Occipital lobe (tissue), 2 donors: Measurements from ENCODE around the gene STT3B. TPM values are rescaled to one million over a fixed set of nuclear protein-coding genes. Genes with fewer than 3 reads are reported as not detected.
A peak's percentile ranks its signal among the peaks of the same experiment; 100 is the strongest.
"Not testable (repeated sequence)": the region's sequence is repeated elsewhere in the genome, so short reads cannot be mapped to it uniquely, and the experiment has no call there.

Experiments used
- DNase-seq: peaks from one replicate; lab custom pipeline; 2025; lab: John Stamatoyannopoulos, UW
- total RNA-seq: library from RNA; depleted of rRNA; stranded (reverse); fragments of >200 nt; gene quantifications from one replicate; pipeline ENCODE4 v1.2.3, GENCODE V29; 2014

Gene STT3B
- total RNA-seq, result 191 TPM

GRCh38 chr3:31532587-31533168 lies at the start of gene STT3B:
STT3B (plus strand) TSS chr3:31532925; CDS start chr3:31532999, 74 bp downstream.
- DNase-seq, result peak; percentile 85

GRCh38 chr3:31483776-31484175 lies 48.9 kb upstream of the STT3B start:
- DNase-seq, result no peak

DNA sequence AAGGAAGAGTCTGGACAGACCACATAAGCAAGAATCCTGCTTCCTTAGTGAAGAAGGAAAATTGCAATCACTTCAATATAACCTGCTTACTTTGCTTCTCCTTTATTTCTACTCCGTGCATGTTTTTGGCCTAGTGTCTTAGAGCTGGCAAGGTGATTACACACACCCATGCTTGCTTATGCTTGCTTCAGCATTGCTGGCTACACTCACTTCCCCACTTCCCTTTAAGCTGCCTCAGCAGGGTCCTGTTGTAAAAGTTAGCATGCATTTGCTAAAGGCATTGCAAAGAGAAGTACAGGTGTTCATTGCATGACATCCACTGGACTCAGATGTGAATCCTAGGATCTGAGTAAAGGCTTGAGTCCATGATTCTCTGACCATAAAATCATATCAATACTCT lies 47.5 kb upstream of the STT3B start:
- no peak for DNase-seq

GRCh38 chr3:31486865-31487533 lies 45.7 kb upstream of the STT3B start:
- DNase-seq, result no peak

DNA sequence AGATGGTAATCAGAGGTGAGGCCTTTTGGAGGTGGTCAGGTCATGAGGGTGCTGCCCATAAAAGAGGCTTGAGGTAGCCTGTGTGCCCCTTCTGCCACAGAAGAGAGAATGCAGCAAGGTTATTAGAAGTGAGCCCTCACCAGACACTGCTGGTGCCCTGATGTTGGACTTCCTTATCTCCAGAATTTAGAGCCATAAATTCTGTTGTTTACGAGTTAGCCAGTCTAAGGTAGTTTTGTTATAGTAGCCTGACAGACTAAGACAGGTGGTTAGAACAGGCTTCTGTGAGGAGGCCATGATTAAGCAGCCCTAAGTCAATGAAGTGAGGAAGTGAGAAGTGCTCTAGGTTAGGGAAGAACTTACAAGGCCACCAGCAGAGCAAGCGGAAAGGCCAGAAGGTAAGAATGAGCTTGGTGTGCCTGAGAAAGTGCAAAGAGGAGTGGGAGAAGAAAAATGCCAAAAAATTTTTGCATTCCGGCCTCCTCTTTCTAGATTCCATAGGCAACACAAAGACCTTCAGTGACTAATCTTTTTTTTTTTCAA lies 44.2 kb upstream of the STT3B start:
- no peak for DNase-seq

DNA sequence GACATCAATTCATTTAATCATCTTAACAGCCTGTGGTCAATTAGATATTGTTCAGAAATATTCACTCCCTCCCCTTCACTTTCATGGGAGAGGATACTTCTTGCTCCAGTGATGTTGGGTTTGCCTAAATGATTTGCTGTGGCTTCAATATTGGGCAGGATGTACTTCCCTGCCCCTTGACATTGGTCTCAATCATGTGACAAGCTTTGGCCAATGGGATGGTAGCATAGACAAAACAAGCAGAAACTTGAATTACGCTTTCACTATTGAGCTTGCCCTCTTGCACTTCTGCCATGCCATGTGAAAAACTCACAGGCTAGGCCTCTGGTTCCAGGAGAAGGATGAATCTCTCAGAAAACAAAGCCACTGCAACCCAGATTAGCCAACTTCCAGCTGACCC lies 42.2 kb upstream of the STT3B start:
- DNase-seq, result no peak

GRCh38 chr3:31491660-31492059 lies 41.1 kb upstream of the STT3B start:
- no peak for DNase-seq

- DNase-seq, result no peak
Observed at GRCh38 chr3:31493149-31493548, 39.6 kb upstream of the STT3B start.

- no peak for DNase-seq
Observed at GRCh38 chr3:31495971-31496665, 36.6 kb upstream of the STT3B start.

DNA sequence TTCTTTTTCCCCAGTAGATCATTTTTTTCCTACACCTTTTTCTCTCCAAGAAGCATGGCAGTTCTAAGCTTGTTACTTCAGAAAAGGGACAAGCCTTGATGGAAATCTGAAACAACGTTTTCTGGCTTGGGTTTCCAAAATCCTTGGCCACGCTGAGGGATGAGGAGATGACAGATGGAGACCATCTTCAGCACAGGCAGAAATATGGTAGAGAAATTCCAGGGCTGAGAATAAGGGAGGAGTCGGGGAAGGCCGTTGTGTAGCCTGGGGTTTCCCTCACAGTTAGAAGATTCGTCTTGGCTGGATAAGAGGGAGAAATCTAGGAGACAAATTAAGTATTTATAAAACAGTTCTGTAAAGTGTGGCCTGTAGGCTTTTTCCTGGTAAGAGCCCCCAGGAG lies 33.9 kb upstream of the STT3B start:
- DNase-seq, result no peak

DNA sequence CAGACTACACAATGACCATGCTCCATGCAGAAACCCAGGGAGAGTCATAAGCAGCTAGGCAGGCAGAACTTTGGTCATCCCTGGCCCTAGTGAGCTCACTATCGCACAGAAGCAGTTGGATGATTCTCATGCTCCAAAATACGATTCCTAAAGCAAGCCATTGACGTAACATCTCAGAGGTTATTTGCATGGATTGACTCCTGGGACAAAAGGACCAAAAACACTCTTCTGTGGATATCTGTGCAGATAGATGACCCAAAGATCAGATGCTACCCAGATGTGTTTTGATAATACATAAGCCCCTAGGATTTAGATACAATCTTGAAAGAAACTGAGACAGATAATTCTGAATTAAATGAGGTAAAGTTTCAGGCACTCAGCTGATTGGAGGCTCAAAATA lies 33.4 kb upstream of the STT3B start:
- no peak for DNase-seq

DNA sequence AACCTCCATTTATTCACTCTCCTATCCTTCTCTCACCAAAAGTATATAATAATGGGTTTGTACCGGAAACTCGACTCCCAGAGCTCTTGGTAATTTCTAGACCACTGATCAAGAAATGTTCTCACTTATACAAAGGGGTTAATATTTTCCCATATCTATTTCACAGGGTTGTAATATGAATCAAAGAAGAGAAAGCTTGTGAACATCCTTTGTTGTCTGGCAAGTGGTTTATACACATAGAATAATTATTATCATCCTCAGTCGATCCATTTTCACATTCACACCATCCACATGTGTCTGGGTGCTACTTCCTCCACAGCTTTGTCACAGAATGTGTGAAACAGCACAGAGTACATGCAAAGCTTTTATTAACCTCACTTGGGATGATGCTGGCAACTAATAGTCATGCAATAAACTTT lies 29.9 kb upstream of the STT3B start:
- no peak for DNase-seq

GRCh38 chr3:31503456-31503855 lies 29.3 kb upstream of the STT3B start:
- DNase-seq, result no peak

DNA sequence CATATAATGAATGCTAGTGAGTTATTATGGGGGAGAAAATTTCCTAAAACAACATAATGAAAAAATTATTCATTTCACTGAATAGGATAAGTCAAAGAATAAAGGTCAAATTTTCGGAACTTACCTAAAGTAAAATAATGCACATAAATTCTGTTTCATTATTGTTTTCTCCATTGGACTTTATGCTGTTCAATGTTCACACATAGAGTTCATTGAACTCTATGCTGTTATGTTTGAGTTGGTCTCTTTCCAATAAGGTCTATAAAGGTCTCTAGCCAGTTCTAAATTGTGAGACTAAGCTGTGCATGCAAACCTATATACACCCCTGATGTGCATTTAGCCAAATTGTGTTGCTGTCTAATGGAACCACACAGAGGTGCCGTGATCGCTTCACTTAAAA lies 28.5 kb upstream of the STT3B start:
- no peak for DNase-seq

DNA sequence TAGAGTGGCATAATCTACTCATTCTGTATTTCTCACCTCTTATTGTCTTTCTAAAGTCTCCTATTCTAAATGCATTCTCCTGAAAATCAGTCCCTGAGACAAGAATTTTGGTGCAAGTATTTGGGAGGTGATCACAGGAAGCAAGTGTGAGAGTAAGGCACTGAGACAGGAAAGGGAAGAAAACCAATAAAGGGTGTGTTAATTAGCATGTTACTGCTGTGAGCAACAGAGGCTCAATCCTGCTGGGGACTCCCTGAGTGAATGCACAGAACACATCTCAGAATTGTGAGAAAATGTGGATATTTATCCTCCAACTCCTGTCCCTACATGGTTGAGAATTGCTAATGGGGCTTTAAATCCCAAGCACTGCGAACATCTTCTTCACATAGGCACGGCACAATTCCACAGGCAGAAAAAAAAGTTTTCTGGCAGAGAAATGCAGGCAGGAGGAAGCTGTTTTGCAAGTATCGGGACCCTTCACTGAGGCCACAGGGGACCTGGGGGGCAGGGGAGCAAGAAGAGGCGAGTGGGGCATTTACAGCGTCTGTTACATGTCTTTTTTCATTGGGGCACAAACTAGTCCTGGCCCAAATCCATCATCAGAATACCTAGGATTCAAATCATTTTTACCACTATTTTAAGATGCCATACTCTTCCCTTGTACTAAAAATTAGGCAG lies 27.2 kb upstream of the STT3B start:
- no peak for DNase-seq

DNA sequence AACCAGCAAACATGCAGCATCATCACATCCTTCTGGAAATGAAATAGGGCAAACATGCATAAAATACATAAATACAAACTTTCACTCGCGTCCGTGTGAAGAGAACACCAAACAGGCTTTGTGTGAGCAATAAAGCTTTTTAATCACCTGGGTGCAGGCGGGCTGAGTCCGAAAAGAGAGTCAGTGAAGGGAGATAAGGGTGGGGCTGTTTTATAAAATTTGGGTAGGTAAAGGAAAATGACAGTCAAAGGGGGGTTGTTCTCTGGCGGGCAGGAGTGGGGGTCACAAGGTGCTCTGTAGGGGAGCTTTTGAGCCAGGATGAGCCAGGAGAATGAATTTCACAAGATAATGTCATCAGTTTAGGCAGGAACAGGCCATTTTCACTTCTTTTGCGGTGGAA lies 26.2 kb upstream of the STT3B start:
- not testable (repeated sequence) for DNase-seq

DNA sequence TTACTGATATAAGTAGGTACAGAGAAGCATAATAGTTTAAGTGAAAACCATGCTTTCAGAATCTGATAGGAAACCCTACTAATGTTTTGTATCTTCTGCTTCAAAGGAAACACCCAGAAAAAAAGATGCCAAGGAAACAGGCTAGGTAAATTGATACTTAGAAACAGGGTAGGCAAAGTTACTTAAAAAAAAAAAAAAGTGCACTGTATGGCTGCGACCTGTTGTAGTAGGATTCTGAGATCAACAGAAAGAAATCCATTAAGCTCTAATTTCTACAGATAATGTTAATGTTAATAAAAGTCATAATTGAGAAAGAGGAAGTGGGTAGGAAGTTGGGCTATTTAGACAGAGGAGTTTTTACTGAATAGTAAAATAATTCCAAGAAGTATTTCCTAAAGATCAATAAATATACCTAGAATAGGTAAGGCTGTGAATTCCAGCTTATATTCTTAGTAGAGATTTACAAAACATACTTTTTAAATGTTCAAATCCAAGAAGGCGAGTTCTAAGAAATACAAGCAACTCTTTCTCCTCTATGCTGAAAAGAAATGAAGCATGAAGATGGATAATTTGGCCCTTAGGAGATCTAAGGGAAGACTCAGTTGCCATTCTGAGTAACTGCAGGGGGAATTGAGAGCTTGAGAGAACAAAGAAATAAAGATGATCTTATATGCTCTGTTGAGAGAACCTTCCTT lies 24.1 kb upstream of the STT3B start:
- no peak for DNase-seq

DNA sequence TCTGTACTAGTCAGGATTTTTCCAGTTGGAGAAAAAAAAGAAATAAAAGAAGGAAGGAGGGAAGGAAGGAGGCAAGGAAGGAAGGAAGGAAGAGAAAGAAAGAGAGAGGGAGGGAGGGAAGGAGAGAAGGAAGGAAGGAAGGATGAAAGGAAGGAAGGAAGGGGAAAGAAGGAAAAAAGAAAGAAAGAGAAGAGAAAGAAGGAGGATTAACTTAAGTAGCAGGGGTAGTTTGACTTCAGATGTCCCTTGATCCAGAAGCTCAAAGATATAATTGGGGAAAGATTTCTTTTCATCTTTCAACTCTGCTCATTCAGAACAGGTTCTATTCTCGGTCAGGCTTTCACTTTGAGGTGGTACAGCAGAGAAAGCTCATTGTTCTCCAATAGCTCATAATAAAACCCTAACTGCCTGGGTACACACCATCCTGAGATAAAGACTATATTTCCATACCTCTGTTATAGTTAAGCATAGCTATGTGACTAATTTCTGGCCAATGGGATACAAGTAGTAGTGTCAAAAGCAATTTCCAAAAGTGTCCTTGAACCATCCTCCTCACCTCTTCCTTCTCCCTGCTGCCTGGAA lies 23.5 kb upstream of the STT3B start:
- no peak for DNase-seq

DNA sequence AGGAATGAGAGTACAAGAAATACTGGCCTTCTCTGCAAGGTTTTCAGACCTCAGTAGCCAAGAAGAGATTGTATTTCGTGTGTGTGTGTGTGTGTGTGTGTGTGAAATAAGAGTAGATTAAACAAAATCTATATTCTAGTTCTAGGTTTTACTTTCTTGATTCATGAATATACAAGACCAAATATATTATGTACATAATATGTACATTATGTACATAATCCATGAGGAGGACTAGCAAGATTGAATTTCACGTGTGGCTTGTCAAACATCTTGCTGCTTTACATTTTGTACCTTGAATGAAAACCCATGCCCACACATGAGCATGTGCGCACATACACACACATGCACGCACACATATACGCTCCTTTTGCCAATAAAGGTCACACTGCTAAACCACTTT lies 18.2 kb upstream of the STT3B start:
- DNase-seq, result no peak

GRCh38 chr3:31515486-31516284 lies 17.0 kb upstream of the STT3B start:
- DNase-seq, result no peak
